Panc1 (cell line): ENCODE results near the gene LAMB1. TPM values are rescaled to one million over a fixed set of nuclear protein-coding genes. Genes with fewer than 3 reads are reported as not detected.

Experiments used
- ATAC-seq: fragments of 200-7000 bp; cut with Tn5 transposase; 2 replicates; pipeline ENCODE4 v1.9.1; 2020; ENCODE audit warnings: mild to moderate bottlenecking, moderate library complexity
- BruUV-seq: library from RNA; stranded (reverse); fragments of 400-500 nt; replicated peaks from 2 replicates; lab custom pipeline; 2021; lab: Mats Ljungman, UMichigan
- CTCF ChIA-PET: fragments of 300-600 bp; sonication (Branson Sonifier 250); formaldehyde crosslinking; loops from one replicate; lab custom pipeline; 2022; ENCODE audit warnings: antibody characterized with exemption; lab: Charles Lee
- POLR2A ChIA-PET: fragments of 300-600 bp; sonication (Branson Sonifier 250); formaldehyde crosslinking; loops from one replicate; lab custom pipeline; 2022; ENCODE audit warnings: antibody characterized with exemption; lab: Charles Lee
- DNase-seq: peaks from one replicate; pipeline ENCODE4 v3.0.0-alpha.2; 2010; ENCODE audit warnings: low read depth, low spot score
- H3K27ac ChIP-seq: 2 replicates; pipeline ENCODE4 v1.5.1; 2011; ENCODE audit warnings: mild to moderate bottlenecking, low read length, inconsistent platforms
- H3K27me3 ChIP-seq: fragments of 200-500 bp; sonication (Bioruptor generic); 2 replicates; pipeline ENCODE4 v1.6.0; 2014; ENCODE audit warnings: low read length, inconsistent platforms; ENCODE audit not compliant: control insufficient read depth, insufficient read depth
- H3K36me3 ChIP-seq: fragments of 200-500 bp; sonication (Bioruptor generic); 2 replicates; pipeline ENCODE4 v1.5.1; 2014; ENCODE audit warnings: inconsistent platforms, mild to moderate bottlenecking, low read length, moderate library complexity; ENCODE audit not compliant: control insufficient read depth, insufficient read depth
- H3K4me1 ChIP-seq: 2 replicates; pipeline ENCODE4 v1.5.1; 2011; ENCODE audit warnings: inconsistent platforms, mild to moderate bottlenecking, low read length, moderate library complexity; ENCODE audit not compliant: control insufficient read depth, insufficient read depth
- H3K4me3 ChIP-seq, 2 experiments: 2 replicates each; pipeline ENCODE4 v1.5.1; 2011 to 2012; ENCODE audit warnings: low read depth in 2 of 2, low read length in 2 of 2, mild to moderate bottlenecking in 2 of 2, inconsistent platforms in 1 of 2, moderate library complexity in 1 of 2
- H3K9me3 ChIP-seq: fragments of 200-500 bp; sonication (Bioruptor generic); 2 replicates; pipeline ENCODE4 v1.5.1; 2014; ENCODE audit warnings: low read depth, mild to moderate bottlenecking, inconsistent platforms, low read length, moderate library complexity; ENCODE audit not compliant: control insufficient read depth, insufficient read depth
- CTCF ChIP-seq: fragments of 450-650 bp; IDR thresholded peaks from 2 replicates; pipeline ENCODE4 v1.5.1; 2017; ENCODE audit warnings: mild to moderate bottlenecking
- POLR2AphosphoS5 ChIP-seq: IDR thresholded peaks from 2 replicates; pipeline ENCODE4 v1.6.1; 2012; ENCODE audit warnings: mild to moderate bottlenecking, low read depth, low read length, moderate library complexity
- REST ChIP-seq, 2 experiments: IDR thresholded peaks; 2 replicates each; pipeline ENCODE4 v1.6.1; 2011 to 2012; ENCODE audit warnings: low read depth in 2 of 2, control low read depth in 1 of 2, low read length in 1 of 2, mild to moderate bottlenecking in 1 of 2, moderate library complexity in 1 of 2; ENCODE audit not compliant: insufficient read depth in 1 of 2
- SIN3A ChIP-seq: IDR thresholded peaks from 2 replicates; pipeline ENCODE4 v1.6.1; 2012; ENCODE audit warnings: low read depth, mild to moderate bottlenecking, low read length, moderate library complexity, borderline replicate concordance; ENCODE audit not compliant: insufficient read depth
- TCF7L2 ChIP-seq: IDR thresholded peaks from 2 replicates; pipeline ENCODE4 v1.6.1; 2011; ENCODE audit warnings: mild to moderate bottlenecking, low read depth, low read length, inconsistent platforms
- in situ Hi-C: cut with HindIII; loops from 2 replicates; pipeline ENCODE4 v1.10.0; 2016; ENCODE audit warnings: low sequenced_read_pairs, low pct_unique_long_range_greater_than_20kb
- intact Hi-C: fragments of 100-400 bp; cut with micrococcal nuclease; formaldehyde crosslinking; loops from one replicate; pipeline ENCODE4 v1.10.0; 2022; ENCODE audit not compliant: unreplicated experiment
- total RNA-seq: library from RNA; stranded (reverse); gene quantifications from one replicate; pipeline ENCODE4 v1.2.1, GENCODE V29; 2021; ENCODE audit not compliant: unreplicated experiment

Gene LAMB1
- total RNA-seq, 1 experiment from 2014 or later: 204 TPM

GRCh38 chr7:107981466-107981865, 21.5 kb downstream of the LAMB1 start:
- H3K4me1 ChIP-seq: no peaks in the 10 kb centered on the region; the same call in 1 of the 2 replicates
- ChIA-PET CTCF (no interaction called here), POLR2A (interaction anchor here (0.7 kb wide), 1 partner anchor 164 kb away, joined by 5 read pairs; no protein-coding TSS in a partner anchor)
- intact Hi-C loops: no loop called here
- H3K4me3 ChIP-seq: no peak overlapping the region
- TF ChIP-seq REST (IDR thresholded peaks at IDR 0.05; ENCODE audit: insufficient read depth in 1 of 2, low read depth in 2 of 2, low read length in 1 of 2) (no peak), SIN3A (no peak), TCF7L2 (no peak), CTCF (no peak), POLR2AphosphoS5 (no peak)
- ATAC-seq (no peak), DNase-seq (no peak)
- peaks cover 22% of the 10 kb centered on the region for H3K36me3 ChIP-seq
- no peak overlapping the region for H3K27ac ChIP-seq
- no peaks in the 10 kb centered on the region for H3K27me3 ChIP-seq
- no TSS peak for BruUV-seq
- H3K9me3 ChIP-seq: no peaks in the 10 kb centered on the region
- in situ Hi-C loops: no loop called here

GRCh38 chr7:107980671-107981190, 22.2 kb downstream of the LAMB1 start:
- Histone ChIP-seq H3K9me3 (no peaks in the 10 kb centered on the region), H3K27ac (no peak overlapping the region), H3K4me3 (no peak overlapping the region), H3K4me1 (no peaks in the 10 kb centered on the region; the same call in 1 of the 2 replicates), H3K27me3 (no peaks in the 10 kb centered on the region), H3K36me3 (peaks cover 22% of the 10 kb centered on the region)
- ChIA-PET POLR2A (interaction anchor here (0.7 kb wide), 1 partner anchor 165 kb away, joined by 5 read pairs; no protein-coding TSS in a partner anchor), CTCF (no interaction called here)
- DNase-seq: no peak
- ATAC-seq: no peak
- no TSS peak for BruUV-seq
- TF ChIP-seq REST (IDR thresholded peaks at IDR 0.05; ENCODE audit: insufficient read depth in 1 of 2, low read depth in 2 of 2, low read length in 1 of 2) (no peak), CTCF (no peak), POLR2AphosphoS5 (no peak), SIN3A (no peak), TCF7L2 (no peak)
- intact Hi-C loops (no loop called here), in situ Hi-C loops (no loop called here)
